NT2/D1 (cell line): ENCODE results near the gene GRAMD4.

ENCODE experiments used
- YY1 ChIP-seq: IDR thresholded peaks from 2 replicates; pipeline ENCODE4 v1.6.1; 2011; ENCODE audit not compliant: insufficient read length, insufficient read depth
- ZNF274 ChIP-seq: IDR thresholded peaks from 2 replicates; pipeline ENCODE4 v1.6.1; 2011; ENCODE audit warnings: mild to moderate bottlenecking, low read depth, low read length

DNA sequence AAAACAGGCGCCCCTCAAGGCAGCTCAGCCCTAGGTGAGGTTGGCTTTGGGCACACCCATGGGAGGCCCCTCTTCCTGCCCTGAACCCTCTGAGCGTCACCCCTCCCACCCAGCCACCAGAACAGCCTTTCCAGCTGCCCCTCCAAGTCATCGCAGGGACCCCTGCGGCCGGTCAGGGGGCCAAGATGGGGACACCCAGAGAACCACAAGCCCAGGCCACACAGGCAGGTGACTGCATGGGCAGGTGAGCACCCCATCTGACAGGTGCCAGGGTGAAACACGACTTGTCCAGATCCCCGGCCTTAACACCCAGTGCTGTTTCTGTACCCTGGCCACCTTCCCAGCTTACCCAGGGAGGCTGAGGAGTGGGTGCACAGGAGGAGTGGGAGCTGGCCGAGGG is 24.6 kb upstream of the GRAMD4 start:
- TF ChIP-seq ZNF274 (no peak), YY1 (no peak)
